GM21717 (cell line): Measurements from ENCODE around the gene FKBP11.

Experiments
- ATAC-seq: cut with Tn5 transposase; IDR thresholded peaks from one replicate; pipeline ENCODE4 v1.9.1; 2021; ENCODE audit warnings: mild to moderate bottlenecking, moderate library complexity; ENCODE audit not compliant: unreplicated experiment

Gene FKBP11

GRCh38 chr12:48925304-48926011 lies at the start of gene FKBP11:
FKBP11 (minus strand) TSS chr12:48925492; CDS start chr12:48925428, 64 bp downstream.
- ATAC-seq = peak; percentile 70

DNA sequence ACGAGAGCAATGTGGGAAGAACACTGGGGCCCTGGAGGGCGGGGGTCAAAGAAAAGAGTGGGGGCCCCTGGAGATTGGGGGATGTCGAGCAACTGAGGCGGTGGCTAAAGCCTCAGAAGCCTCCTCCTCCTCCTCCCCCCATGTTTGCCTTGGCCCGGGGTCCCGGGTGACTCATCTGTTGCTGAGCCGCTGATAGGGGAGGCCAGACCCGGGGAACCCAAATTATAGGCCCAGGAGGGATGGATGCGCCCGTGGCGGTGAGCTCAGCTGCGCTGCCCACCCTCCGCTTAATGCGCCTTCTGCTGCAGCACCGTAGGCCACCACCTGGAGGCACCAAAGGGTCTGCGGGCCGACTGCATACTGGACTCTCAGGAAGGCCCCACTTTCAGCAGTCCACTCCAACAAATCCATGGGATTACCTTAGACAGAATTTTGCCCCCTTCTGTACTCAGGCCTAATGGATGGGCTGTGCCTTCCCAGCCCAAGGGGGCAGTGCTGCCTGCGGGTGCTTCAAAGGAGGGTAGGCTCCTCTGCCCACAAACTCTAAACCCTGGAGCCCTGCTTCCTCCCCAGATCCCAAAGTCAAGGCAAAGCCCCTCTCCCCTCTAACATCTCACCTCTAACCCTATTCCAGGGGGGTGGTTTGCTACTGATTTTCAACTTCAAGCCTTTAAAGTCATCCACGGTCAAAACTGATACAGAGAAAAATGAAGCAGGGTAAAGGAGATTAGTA lies 48.8 kb upstream of the FKBP11 start:
- no peak for ATAC-seq

- no peak for ATAC-seq
Observed at GRCh38 chr12:48973531-48973930, 48.2 kb upstream of the FKBP11 start.

GRCh38 chr12:48972952-48973483 lies 47.7 kb upstream of the FKBP11 start:
- ATAC-seq = no peak

GRCh38 chr12:48972213-48972951 lies 47.1 kb upstream of the FKBP11 start:
- no peak for ATAC-seq

GRCh38 chr12:48970702-48971334 lies 45.5 kb upstream of the FKBP11 start:
- no peak for ATAC-seq

- no peak for ATAC-seq
Observed at GRCh38 chr12:48969833-48970701, 44.8 kb upstream of the FKBP11 start.

DNA sequence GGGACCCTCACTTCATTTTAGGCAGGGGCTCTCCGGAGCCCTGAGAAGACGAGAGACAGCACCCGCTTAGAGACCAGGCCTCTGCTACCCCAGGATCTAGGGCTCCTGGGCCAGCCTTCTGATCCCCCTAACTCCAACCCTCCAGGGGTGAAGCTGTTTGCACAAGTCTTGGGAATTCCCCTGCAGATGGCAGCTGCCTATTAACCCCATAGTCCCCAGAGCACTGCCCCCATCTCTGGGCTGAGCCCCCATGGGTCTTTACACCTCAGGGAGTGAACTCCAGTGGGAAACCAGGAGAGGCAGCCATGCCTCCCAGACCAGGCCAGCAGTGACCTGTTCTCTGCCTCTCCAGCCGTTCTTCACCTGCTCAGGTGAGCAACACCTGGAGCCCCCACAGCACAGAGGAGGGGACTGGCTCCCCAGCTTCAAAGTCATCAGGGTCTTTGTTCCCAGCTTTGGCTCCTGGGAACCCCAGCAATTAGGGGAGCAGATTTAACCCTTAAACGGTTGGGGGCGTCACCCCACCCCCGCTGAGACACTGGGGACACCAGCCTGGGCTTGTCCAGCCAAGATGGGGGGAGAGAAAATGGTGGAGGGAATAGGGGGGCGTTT lies 44.0 kb upstream of the FKBP11 start:
- ATAC-seq = no peak

GRCh38 chr12:48968467-48968866 lies 43.2 kb upstream of the FKBP11 start:
- ATAC-seq = no peak

GRCh38 chr12:48967991-48968390 lies 42.7 kb upstream of the FKBP11 start:
- ATAC-seq = no peak

DNA sequence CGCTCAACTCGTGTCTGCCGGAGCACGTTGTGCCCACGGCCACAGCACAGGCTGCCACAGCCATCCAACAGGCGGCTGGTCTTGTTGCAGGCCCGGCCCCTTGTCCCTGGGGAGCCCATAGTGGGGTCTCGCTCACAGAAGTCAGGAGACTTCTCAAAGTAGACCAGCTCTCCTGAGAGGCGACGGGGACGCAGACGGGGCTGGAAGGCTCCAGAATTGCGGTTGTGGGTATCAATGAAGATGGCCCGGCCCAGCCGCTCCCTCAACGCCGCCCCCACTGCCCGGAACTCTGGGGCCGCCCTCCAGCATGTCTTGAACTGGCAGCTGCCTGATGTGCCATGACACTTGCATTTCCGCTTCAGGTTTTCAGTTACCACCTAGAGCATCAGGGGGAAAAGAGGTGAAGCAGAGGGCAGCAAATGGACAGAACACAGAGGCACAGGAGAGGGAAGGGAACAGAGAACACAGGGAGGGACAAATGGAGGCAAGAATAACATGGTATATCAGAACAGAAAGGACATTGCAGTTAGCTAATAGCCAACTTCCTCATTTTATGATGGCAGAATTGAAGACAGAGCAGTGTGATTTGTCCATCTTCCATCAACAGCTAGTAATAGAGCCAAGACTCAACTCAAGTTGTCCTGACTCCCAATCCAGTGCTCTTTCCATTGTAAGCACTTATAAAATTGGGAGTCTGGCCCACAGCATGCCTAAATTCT lies 41.0 kb upstream of the FKBP11 start:
- no peak for ATAC-seq

GRCh38 chr12:48965298-48965838 lies 40.1 kb upstream of the FKBP11 start:
- no peak for ATAC-seq

- ATAC-seq = no peak
Observed at GRCh38 chr12:48961801-48962200, 36.5 kb upstream of the FKBP11 start.

GRCh38 chr12:48961331-48961730 lies 36.0 kb upstream of the FKBP11 start:
- ATAC-seq = no peak

DNA sequence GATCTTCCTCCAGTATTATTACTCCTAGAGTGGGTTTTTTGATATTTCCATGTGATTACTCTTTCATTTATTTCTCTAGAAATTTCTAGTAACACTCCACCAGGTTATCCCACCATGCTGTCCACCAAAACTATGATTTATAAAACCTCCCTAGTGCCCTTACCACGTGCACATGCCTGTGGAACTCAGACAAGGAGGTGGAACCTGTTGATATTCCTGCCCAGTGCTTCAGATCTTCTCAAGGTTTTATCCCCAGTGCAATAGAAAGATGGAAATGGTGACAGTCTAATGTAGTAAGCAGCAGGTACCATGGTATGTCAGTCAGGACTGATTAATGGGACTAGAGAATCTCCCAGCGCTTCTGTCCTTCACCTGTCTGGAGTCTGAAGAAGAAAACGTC lies 35.5 kb upstream of the FKBP11 start:
- no peak for ATAC-seq

GRCh38 chr12:48958049-48958388 lies 32.7 kb upstream of the FKBP11 start:
- no peak for ATAC-seq

GRCh38 chr12:48957141-48958048 lies 32.1 kb upstream of the FKBP11 start, which contains the start of gene ARF3:
ARF3 (minus strand) TSS chr12:48957487; CDS start chr12:48941095, 16,392 bp downstream.
- ATAC-seq = peak; percentile 84
